Ramos (cell line): ENCODE data around the gene PLA2R1.
"Not testable (repeated sequence)": the region's sequence is repeated elsewhere in the genome, so short reads cannot be mapped to it uniquely, and the experiment has no call there.

Source experiments
- in situ Hi-C: fragments of 300-500 bp; cut with MboI; formaldehyde crosslinking; loops from one replicate; pipeline ENCODE4 v1.14.3; 2022; ENCODE audit warnings: low sequenced_read_pairs; ENCODE audit not compliant: unreplicated experiment

The PLA2R1 gene

GRCh38 chr2:160068906-160069305 is 6.5 kb upstream of the PLA2R1 start:
- in situ Hi-C loops, result no loop called here

GRCh38 chr2:160064916-160065315 is 2.5 kb upstream of the PLA2R1 start:
- in situ Hi-C loops, result no loop called here

- in situ Hi-C loops, result no loop called here
Observed at GRCh38 chr2:160063879-160064612, 1.6 kb upstream of the PLA2R1 start.

- in situ Hi-C loops, result no loop called here
Observed at GRCh38 chr2:160063271-160063670, 856 bp upstream of the PLA2R1 start.

- in situ Hi-C loops, result no loop called here
Observed at GRCh38 chr2:160061944-160062291, 497 bp downstream of the PLA2R1 start.

GRCh38 chr2:160061533-160061932 is 882 bp downstream of the PLA2R1 start:
- in situ Hi-C loops, result no loop called here

- in situ Hi-C loops, result no loop called here
Observed at GRCh38 chr2:160060297-160060696, 2.1 kb downstream of the PLA2R1 start.

- in situ Hi-C loops, result no loop called here
Observed at GRCh38 chr2:160057356-160057755, 5.1 kb downstream of the PLA2R1 start.

GRCh38 chr2:160055726-160056108 is 6.7 kb downstream of the PLA2R1 start:
- in situ Hi-C loops, result no loop called here

GRCh38 chr2:160054984-160055725 is 7.3 kb downstream of the PLA2R1 start:
- in situ Hi-C loops, result no loop called here

GRCh38 chr2:160053946-160054345 is 8.5 kb downstream of the PLA2R1 start:
- in situ Hi-C loops, result no loop called here

GRCh38 chr2:160052531-160052930 is 9.9 kb downstream of the PLA2R1 start:
- in situ Hi-C loops, result no loop called here

- in situ Hi-C loops, result no loop called here
Observed at GRCh38 chr2:160051371-160051800, 11.0 kb downstream of the PLA2R1 start.

GRCh38 chr2:160050147-160050546 is 12.3 kb downstream of the PLA2R1 start:
- in situ Hi-C loops, result no loop called here

GRCh38 chr2:160045703-160046210 is 16.7 kb downstream of the PLA2R1 start:
- in situ Hi-C loops, result no loop called here

- in situ Hi-C loops, result no loop called here
Observed at GRCh38 chr2:160044728-160045127, 17.7 kb downstream of the PLA2R1 start.

- in situ Hi-C loops, result no loop called here
Observed at GRCh38 chr2:160043265-160043664, 19.1 kb downstream of the PLA2R1 start.

- in situ Hi-C loops, result no loop called here
Observed at GRCh38 chr2:160042054-160042453, 20.4 kb downstream of the PLA2R1 start.

- in situ Hi-C loops, result no loop called here
Observed at GRCh38 chr2:160041091-160041490, 21.3 kb downstream of the PLA2R1 start.

GRCh38 chr2:160039166-160039903 is 23.1 kb downstream of the PLA2R1 start:
- in situ Hi-C loops, result no loop called here

GRCh38 chr2:160038662-160039061 is 23.8 kb downstream of the PLA2R1 start:
- in situ Hi-C loops, result not testable (repeated sequence)
